Upper lobe of left lung (tissue), 6 donors: ENCODE data around the gene FAXDC2. TPM values are rescaled to one million over a fixed set of nuclear protein-coding genes. Genes with fewer than 3 reads are reported as not detected.

ENCODE experiments used
- ATAC-seq, 2 donors: fragments of 200-7000 bp; cut with Tn5 transposase; one replicate each; pipeline ENCODE4 v1.9.1; 2022; ENCODE audit warnings: mild to moderate bottlenecking in 2 of 2, moderate library complexity in 2 of 2; ENCODE audit not compliant: low FRiP score in 2 of 2
- DNase-seq, 2 donors: peaks; one replicate each; pipeline ENCODE4 v3.0.0-alpha.2; 2019 to 2020
- H3K27ac ChIP-seq, 4 donors: fragments of 200-600 bp; sonication (generic); one replicate each; pipeline ENCODE4 v1.5.1; 2016 to 2019
- H3K27me3 ChIP-seq, 4 donors: fragments of 200-600 bp; sonication (generic); one replicate each; pipeline ENCODE4 v1.5.1; 2017 to 2019
- H3K36me3 ChIP-seq, 4 donors: fragments of 200-600 bp; sonication (generic); one replicate each; pipeline ENCODE4 v1.5.1; 2016 to 2019
- H3K4me1 ChIP-seq, 4 donors: fragments of 200-600 bp; sonication (generic); one replicate each; pipeline ENCODE4 v1.5.1; 2018 to 2019
- H3K4me3 ChIP-seq, 4 donors: fragments of 200-600 bp; sonication (generic); one replicate each; pipeline ENCODE4 v1.5.1; 2017 to 2019; ENCODE audit warnings: mild to moderate bottlenecking in 2 of 4, moderate library complexity in 1 of 4
- H3K9me3 ChIP-seq, 4 donors: fragments of 200-600 bp; sonication (generic); one replicate each; pipeline ENCODE4 v1.5.1; 2018 to 2019
- EP300 ChIP-seq, 4 donors: sonication (generic); formaldehyde crosslinking; IDR thresholded peaks; one replicate each; pipeline ENCODE4 v1.5.1; 2017; ENCODE audit warnings: antibody characterized with exemption in 4 of 4, control low read depth in 2 of 4
- POLR2A ChIP-seq, 4 donors: fragments of 450-650 bp; IDR thresholded peaks; one replicate each; pipeline ENCODE4 v1.5.1; 2016 to 2017; ENCODE audit warnings: antibody characterized with exemption in 4 of 4, mild to moderate bottlenecking in 2 of 4
- POLR2AphosphoS5 ChIP-seq, 2 donors: sonication (generic); formaldehyde crosslinking; IDR thresholded peaks; one replicate each; pipeline ENCODE4 v1.5.1; 2017; ENCODE audit warnings: antibody characterized with exemption in 2 of 2
- WGBS, 2 donors: methylation state at CpG; one replicate each; pipeline ENCODE4 v1.1.5; 2017 to 2018; 5-methylcytosine and 5-hydroxymethylcytosine counted together
- total RNA-seq, 6 donors: library from RNA; depleted of rRNA in 4 of 6; stranded (reverse); fragments of >200 nt in 4 of 6; gene quantifications; one replicate each; pipeline versions ENCODE4 v1.1.0 to v1.2.1, GENCODE V29; 2016 to 2021
- TF ChIP-seq, protein P1 (sequence below), 6 experiments: fragments of 450-650 bp in 4 of 6; fragments of 200-600 bp in 2 of 6; sonication (generic) in 2 of 6; IDR thresholded peaks; one replicate each; pipeline ENCODE4 v1.5.1; 2016 to 2019; ENCODE audit warnings: antibody characterized with exemption in 6 of 6
- donor health status: DM: no; HTN: no; CAD: no; lungs with moderate emphysema.
- donor health status: DM: no; HTN: yes; CAD: no; lungs with severe emphysema.

FAXDC2 gene
- total RNA-seq, 6 donors from 2014 or later = 41.7 to 147 (median 60.2) TPM

DNA sequence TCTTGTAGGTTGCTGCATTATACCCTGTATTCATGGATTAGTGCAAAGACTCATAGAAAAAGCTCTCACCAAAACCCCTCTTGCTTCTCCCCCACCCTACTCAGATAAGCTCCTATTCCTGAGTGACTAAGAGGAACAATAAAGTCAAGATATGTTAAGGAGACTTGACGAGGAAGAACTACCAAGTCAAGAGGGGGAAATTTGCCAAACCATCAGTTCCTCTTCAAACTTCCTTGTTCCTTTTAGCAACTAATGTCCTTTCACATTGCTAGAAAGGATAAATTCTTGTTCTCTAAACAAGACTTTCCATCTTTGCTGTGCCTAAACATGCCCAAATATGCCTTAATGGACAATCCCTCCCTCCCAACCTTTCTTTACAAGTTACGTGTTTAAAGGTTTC lies 35.0 kb upstream of the FAXDC2 start:
- TF ChIP-seq POLR2AphosphoS5 (IDR thresholded peaks at IDR 0.05) (no peak), POLR2A (IDR thresholded peaks at IDR 0.05) (no peak), EP300 (IDR thresholded peaks at IDR 0.05) (no peak)
- TF ChIP-seq, protein P1, sequence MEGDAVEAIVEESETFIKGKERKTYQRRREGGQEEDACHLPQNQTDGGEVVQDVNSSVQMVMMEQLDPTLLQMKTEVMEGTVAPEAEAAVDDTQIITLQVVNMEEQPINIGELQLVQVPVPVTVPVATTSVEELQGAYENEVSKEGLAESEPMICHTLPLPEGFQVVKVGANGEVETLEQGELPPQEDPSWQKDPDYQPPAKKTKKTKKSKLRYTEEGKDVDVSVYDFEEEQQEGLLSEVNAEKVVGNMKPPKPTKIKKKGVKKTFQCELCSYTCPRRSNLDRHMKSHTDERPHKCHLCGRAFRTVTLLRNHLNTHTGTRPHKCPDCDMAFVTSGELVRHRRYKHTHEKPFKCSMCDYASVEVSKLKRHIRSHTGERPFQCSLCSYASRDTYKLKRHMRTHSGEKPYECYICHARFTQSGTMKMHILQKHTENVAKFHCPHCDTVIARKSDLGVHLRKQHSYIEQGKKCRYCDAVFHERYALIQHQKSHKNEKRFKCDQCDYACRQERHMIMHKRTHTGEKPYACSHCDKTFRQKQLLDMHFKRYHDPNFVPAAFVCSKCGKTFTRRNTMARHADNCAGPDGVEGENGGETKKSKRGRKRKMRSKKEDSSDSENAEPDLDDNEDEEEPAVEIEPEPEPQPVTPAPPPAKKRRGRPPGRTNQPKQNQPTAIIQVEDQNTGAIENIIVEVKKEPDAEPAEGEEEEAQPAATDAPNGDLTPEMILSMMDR (IDR thresholded peaks at IDR 0.05) = no peak
- H3K4me1 ChIP-seq = peaks cover 0 to 5% (median 2%) of the 10 kb centered on the region in 4 donors
- H3K27me3 ChIP-seq = no peaks in the 10 kb centered on the region
- H3K9me3 ChIP-seq = peaks cover 12 to 26% (median 22%) of the 10 kb centered on the region in 4 donors
- no peak overlapping the region for H3K27ac ChIP-seq
- no peak overlapping the region for H3K4me3 ChIP-seq
- no peak for ATAC-seq
- no peak for DNase-seq
- 69% methylated on average over 2 of the region's 2 CpGs for WGBS, 2 donors
- H3K36me3 ChIP-seq = peaks cover 21 to 55% (median 45%) of the 10 kb centered on the region in 4 donors

DNA sequence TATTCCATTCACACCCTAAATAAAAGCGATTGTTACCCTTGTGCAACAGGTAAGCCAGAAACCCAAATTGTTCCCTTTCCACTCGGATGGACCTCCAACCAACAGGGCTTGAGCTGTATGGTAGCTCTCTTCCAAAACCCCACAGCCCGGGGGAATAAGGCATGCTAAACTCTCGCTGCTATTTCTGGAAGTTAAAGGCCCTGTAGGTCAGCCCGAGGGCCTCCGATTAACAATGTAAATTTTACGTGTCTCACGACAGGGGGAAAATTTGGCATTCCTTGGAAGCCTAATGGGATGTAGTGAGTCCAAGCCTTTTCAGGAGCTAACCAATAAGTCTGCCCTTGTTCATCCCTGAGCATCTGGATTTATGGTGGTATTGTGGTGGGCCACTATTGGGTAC lies 34.0 kb upstream of the FAXDC2 start:
- H3K27me3 ChIP-seq = no peaks in the 10 kb centered on the region
- DNase-seq (no peak), ATAC-seq (no peak)
- H3K36me3 ChIP-seq = peaks cover 16 to 45% (median 37%) of the 10 kb centered on the region in 4 donors
- TF ChIP-seq POLR2A (IDR thresholded peaks at IDR 0.05) (no peak), EP300 (IDR thresholded peaks at IDR 0.05) (no peak), POLR2AphosphoS5 (IDR thresholded peaks at IDR 0.05) (no peak)
- TF ChIP-seq, protein P1 (IDR thresholded peaks at IDR 0.05) = no peak
- peaks cover 0 to 5% (median 2%) of the 10 kb centered on the region in 4 donors for H3K4me1 ChIP-seq
- H3K4me3 ChIP-seq = no peak overlapping the region
- peaks cover 12 to 26% (median 22%) of the 10 kb centered on the region in 4 donors for H3K9me3 ChIP-seq
- no peak overlapping the region for H3K27ac ChIP-seq
- WGBS, 2 donors = 92 to 97% methylated on average over 7 to 8 of the region's 8 CpGs

DNA sequence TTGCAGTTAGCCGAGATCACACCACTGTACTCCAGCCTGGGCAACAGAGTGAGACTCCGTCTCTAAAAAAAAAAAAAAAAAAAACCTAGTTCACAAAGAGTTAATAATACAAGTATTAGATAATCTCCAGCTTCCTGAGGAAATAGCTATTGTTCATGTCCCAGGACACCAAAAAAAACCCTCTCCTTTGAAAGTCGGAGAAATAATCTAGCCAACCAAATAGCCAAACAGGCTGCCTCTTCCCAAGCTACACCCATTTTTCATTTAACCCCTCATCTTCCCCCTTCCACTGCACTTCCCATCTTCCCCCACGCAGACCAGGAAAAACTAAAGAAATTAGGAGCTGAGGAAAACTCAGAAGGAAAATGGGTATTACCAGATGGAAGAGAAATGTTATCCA lies 31.6 kb upstream of the FAXDC2 start:
- WGBS, 2 donors = 53 to 57% methylated on average over 4 of the region's 4 CpGs
- H3K9me3 ChIP-seq = peaks cover 12 to 39% (median 34%) of the 10 kb centered on the region in 4 donors
- DNase-seq = no peak

DNA sequence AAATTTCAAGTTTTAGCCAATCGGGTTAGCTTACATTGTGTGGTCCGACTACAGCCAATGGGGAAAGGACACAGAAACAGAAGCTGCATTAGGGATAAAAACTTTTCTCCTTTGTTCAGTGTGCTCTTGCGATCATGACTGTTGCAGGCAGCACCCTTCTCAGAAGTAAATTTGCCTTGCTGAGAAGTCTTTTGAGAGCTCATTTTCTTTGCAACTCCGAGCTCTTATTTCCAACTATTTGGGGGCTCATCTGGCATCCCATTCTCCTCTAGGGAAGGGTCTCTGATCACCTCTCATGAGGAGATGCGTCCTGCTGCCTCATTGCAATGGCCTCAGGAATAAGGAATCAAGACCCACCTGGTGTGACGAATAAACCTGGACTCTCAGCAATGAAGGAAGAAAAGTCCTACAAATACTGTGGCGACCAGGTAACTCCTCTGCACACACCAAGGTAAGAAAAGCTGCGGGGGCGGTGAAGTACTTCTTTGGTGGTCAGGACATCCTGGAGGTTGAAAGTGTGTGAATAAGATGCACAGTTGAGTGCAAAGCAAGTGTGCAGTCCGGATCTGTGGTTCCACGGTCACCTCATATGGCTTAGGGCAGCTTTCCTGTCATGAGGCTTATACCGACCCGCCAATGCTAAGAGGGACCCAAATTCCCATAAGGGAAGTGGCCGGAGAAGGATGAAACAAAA lies 28.4 kb upstream of the FAXDC2 start:
- 95% methylated on average over 14 of the region's 14 CpGs for WGBS, 2 donors
- no peaks in the 10 kb centered on the region for H3K27me3 ChIP-seq
- H3K4me3 ChIP-seq = no peak overlapping the region
- H3K27ac ChIP-seq = peak overlapping the region in 1 of 4 donors; percentile 79
- ATAC-seq (no peak), DNase-seq (no peak)
- H3K4me1 ChIP-seq = peaks cover under 1 to 5% (median 4%) of the 10 kb centered on the region in 4 donors
- peaks cover 0 to 15% (median 13%) of the 10 kb centered on the region in 4 donors for H3K9me3 ChIP-seq
- no peak for TF ChIP-seq POLR2A (IDR thresholded peaks at IDR 0.05)
- TF ChIP-seq EP300 (IDR thresholded peaks at IDR 0.05) = no peak
- TF ChIP-seq, protein P1 (IDR thresholded peaks at IDR 0.05) = no peak
- no peak for TF ChIP-seq POLR2AphosphoS5 (IDR thresholded peaks at IDR 0.05)
- H3K36me3 ChIP-seq = peaks cover 15 to 40% (median 27%) of the 10 kb centered on the region in 4 donors

More for the DNA sequence above, 31.6 kb upstream of the FAXDC2 start:
- Histone ChIP-seq H3K4me1 (peaks cover 0 to 5% (median 2%) of the 10 kb centered on the region in 4 donors), H3K36me3 (peaks cover 0 to 29% (median 15%) of the 10 kb centered on the region in 4 donors), H3K27ac (peak overlapping the region; percentile 59 to 79 (median 67)), H3K27me3 (no peaks in the 10 kb centered on the region), H3K4me3 (no peak overlapping the region)
- no peak for ATAC-seq
- TF ChIP-seq POLR2AphosphoS5 (IDR thresholded peaks at IDR 0.05) = no peak
- TF ChIP-seq, protein P1 (IDR thresholded peaks at IDR 0.05) = no peak
- TF ChIP-seq EP300 (IDR thresholded peaks at IDR 0.05) = no peak
- TF ChIP-seq POLR2A (IDR thresholded peaks at IDR 0.05) = no peak
